GM21786 (cell line): ENCODE results near the gene IREB2.
A peak's percentile ranks its signal among the peaks of the same experiment; 100 is the strongest.
"Not testable (repeated sequence)": the region's sequence is repeated elsewhere in the genome, so short reads cannot be mapped to it uniquely, and the experiment has no call there.

Experiments used
- ATAC-seq: cut with Tn5 transposase; IDR thresholded peaks from one replicate; pipeline ENCODE4 v1.9.1; 2021; ENCODE audit not compliant: unreplicated experiment

Gene IREB2

DNA sequence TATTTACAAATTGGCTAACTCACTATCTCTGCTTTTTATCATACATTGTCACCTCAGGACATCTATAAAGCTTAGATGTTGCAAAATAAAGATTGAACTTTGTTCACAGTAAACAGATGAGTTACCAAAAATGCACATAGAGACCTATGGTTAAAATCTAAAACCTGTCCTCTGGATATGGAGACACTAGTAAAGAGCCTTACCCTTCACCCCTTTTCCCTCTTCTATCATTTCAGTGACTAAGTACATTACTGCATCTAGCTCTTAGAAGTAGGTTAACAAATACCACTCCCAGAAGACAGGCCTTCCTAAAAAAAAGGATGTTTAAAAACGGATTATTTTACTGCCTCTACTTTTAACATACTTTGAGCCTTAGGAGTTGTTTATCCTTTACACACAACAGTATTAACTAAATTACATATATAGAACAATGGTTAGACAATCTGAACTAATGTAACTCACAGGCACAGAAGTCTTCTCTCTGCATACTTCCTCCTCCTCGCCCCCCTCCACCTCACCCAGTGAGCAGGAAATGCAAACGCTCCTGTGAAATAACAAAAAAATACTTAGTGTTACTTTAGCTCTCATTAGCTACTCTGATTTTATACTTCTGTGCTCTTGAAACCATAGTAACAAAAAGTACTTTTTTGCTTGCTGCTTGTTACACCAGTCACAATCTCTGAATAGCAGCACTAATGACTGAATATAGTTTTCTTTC lies 23.3 kb downstream of the IREB2 start:
- ATAC-seq, result no peak

DNA sequence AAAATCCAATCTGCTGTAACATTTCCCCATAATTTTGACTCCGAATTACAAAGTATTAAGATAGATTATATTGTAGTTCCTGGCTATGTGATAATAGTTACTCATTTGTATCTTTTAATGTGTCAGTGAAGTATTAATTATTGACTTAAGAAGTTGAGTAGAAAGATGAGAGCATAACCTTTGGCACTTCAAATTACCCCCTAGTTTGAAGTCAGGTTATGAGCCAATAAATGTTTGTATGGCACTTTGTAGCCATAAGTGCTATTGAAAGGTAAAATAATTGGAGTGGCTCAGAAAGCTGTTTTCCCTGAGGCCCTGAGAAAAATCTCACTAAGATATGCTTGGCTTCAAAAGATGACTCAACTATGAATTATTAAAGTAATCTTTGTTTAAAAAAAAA lies 31.0 kb downstream of the IREB2 start:
- ATAC-seq, result no peak

DNA sequence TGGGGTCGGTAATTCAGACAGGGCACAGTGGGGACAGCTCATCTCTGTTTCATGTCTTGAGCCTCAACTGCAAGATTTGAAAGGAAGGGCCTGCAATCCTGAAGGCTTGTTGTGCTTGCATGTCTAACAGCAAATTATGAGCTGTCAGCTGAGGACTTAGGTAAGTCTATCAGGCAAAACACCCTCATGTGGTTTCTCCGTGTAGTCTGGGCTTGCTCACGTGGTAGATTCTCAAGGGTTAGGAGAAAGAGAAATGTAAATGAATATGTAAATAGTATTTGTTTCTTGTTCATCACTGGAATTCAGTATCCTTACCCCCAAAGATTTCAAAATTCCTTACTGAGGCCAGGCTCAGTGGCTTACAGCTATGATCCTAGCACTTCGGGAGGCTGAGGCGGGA lies 39.3 kb downstream of the IREB2 start:
- no peak for ATAC-seq

DNA sequence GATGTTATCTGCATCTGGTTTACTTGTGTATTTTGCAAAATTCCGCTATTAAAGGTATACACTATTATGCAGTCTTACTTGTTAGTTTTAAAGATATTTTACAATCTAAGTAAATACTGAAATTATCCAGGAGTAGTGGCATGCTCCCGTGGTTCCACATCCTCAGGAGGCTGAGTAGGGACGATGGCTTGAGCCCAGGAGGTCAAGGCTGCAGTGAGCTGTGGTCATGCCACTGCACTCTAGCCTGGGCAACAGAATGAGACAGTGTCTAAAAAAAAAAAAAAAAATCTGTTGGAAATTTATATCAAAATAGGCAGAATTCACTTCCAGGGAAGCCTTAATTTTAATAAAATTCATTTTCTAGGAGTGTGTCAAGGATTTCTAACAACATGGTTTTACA lies 41.6 kb downstream of the IREB2 start:
- no peak for ATAC-seq

DNA sequence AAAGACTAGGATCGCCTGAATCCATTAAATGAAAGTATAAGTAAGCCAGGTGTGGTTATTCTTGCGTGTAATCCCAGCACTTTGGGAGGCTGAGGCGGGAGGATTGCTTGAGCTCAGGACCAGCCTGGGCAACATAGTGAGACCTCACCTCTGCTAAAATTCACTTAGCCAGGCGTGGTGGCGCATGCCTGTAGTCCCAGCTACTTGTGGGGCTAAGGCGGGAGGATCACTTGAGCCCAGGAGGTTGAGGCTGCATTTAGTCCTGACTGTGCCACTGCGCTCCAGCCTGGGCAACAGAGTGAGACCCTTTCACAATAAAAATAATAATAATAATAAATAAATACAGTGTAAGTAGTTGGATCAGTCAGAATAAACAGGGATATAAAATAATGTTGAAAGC lies 43.9 kb downstream of the IREB2 start:
- ATAC-seq, result no peak

DNA sequence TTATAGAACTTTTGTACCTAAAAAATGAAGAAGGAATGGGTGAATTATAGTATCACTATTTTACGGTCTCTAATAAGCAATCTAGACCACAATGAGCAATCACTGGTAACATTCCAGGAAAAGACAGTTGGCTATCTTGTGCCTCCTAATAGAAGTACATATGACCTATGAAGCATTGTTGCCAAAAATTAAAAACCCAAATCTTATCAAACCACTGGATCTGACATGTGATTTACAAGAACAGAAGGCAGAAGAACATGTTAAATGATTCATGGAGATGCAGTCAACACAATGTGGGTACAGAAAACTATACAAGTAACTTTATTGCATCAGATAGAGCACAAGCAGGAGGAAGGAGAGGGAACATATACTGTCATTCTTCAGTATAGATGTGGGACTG lies 54.9 kb downstream of the IREB2 start:
- ATAC-seq, result no peak

DNA sequence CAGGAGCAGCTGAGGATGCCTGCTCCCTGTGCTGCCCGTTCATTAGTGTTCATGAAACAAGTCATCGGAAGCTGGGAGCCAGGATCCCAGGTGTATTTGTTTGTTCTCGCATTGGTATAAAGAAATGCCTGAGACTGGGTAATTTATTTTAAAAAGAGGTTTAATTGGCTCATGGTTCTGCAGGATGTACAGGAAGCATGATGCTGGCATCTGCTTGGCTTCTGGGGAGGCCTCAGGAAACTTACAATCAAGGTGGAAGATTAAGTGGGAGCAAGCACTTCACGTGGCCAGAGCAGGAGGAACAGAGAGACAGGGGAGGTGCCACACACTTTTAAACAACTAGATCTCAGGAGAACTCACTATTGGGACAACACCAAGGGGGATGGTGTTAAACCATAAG lies 63.8 kb downstream of the IREB2 start:
- no peak for ATAC-seq

DNA sequence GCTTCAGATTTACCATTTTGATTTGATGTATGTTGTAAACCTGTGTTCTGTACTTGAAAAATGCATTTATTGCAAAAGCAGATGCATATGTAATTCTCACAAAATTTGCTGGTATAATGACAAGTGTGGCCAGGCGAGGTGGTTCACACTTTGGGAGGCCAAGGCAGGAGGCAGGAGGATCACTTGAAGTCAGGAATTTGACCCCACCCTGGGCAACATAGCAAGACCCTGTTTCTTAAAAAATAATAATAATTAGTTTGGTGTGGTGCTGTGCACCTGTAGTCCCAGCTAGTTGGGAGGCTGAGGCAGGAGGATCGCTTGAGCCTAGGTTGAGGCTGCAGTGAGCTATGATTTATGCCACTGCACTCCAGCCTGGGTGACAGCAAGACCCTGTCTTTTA lies 64.6 kb downstream of the IREB2 start:
- no peak for ATAC-seq

DNA sequence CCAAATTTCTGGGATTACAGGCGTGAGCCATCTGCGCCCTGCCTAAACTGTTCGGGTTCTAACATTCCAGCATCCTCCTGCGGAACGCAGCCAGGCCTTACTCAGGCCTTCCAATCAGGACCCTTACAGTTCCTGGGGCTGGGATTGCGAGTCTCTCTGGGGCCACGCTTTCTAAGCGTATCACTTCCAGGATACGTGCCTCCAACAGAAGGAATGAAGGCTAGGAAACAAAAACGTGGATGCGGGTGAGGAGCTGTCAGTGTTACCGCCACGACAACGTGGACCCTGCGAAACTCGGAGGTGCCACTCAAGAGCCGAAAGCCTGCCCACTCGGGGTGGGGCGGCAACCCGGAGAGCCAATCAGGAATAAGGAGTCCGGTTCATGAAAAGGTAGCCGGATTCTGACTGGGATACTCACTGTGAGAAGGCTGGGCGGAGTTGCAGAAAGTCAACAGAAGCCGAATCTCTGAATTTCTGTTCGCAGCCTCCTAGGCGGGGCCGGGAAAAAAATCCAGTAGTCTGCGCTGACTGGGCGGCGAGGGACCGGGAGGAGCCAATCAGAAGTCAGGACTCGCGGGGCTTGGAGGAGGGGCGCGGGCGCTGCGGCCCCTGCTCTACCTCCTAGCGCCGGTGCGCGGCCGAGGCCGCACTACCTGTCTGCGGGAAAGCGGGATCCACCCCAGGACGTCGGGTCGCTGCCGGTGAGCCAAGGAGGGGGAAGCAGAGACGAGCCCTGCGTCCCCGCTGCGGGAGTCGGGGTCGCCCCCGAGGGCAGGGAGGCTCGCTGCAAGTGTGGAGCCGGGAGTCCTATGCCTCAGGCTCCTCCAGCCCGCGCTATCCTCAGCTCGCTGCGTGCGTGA lies 69.2 kb downstream of the IREB2 start, which contains the start of gene HYKK:
Gene HYKK (plus strand): TSS at position 607 of the 860 bp plus-strand sequence. CDS start 5,512 bp downstream, outside the sequence.
- ATAC-seq, result peak; percentile 83

DNA sequence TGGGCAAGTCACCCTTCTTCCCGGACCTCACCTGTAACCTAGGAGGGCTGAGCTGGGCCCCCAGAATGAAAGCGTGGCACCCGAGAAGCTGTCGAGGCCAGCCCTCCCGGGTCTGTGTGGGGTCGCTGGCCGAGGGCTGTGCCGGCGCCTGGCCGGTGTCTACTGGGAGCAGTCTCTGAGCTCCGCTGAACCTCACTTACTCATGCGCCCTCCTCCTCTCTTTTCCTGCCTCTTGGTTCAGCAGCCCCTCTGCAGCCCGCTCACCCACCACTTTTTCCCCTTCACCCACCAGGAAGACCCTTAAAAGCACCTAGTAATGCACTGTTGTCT lies 69.8 kb downstream of the IREB2 start:
- peak; percentile 8 for ATAC-seq

DNA sequence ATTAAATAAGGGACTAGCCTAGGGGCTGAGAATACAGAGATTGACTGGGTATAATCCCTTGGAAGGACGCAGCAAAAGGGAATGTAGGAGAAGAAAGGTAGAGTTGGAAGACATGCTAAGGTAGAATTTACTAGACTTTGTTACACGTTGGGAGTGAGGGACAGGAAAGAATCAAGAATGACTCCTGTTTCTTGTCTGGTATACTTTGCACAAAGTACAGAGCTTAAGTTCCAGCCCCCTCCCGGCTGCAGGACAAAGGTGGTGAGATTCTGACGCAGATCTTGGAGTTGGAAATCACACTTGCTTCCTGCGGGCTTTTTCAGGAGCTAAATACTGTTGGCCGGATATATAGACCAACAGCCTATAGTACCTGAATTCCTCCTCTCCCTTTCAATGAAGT lies 70.3 kb downstream of the IREB2 start:
- ATAC-seq, result no peak

DNA sequence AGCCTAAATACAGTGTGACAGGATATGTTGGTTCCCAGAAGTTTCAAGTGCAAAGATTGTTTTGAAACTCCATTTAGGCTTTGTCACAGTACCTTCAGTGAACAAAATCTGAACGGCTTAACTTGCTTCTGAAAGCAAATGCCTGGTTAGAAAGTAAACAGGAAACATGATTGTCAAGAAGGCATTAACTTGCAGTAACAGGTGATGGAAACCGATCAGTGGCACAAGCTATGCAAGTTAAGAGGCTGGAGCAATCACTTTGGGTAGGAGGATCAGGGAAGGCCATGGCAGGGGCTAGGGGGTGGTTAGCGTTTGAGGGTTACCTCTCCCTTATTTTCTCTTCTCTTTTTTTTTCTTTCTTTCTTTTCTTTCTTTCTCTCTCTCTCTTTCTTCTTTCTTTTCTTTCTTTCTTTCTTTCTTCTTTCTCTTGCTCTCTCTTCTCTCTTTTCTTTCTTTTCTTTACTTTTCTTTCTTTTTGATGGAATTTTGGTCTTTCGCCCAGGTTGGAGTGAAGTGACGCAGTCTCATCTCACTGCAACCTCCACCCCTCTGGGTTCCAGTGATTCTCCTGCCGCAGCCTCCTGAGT lies 71.8 kb downstream of the IREB2 start:
- no peak for ATAC-seq

DNA sequence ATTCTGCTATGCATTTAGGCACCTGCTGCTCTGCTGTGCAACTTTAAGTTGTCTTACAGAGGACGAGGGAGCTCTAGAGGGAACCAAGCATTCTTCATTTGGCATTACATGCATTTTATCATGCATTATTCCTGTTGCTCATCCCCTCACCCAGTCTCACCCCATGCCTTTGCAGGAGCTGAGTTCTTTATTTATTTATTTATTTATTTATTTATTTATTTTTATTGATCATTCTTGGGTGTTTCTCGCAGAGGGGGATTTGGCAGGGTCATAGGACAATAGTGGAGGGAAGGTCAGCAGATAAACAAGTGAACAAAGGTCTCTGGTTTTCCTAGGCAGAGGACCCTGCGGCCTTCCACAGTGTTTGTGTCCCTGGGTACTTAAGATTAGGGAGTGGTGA lies 82.0 kb downstream of the IREB2 start:
- ATAC-seq, result not testable (repeated sequence)

DNA sequence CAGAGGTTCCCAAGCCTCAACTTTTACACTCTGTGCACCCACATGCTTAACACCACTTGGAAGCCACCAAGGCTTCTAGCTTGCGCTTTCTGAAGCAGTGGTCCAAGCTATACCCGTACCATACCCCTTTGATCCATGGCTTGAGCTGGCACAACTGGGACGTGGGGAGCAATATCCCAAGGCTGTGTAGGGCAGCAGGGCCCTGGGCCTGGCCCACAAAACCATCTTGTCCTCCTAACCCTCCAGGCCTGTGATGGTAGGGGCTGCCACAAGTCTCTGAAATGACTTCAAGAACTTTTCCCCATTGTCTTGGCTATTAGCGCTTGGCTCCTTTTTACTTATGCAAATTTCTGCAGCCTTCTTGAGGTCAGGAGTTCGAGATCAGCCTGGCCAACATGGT lies 86.2 kb downstream of the IREB2 start:
- ATAC-seq, result no peak

DNA sequence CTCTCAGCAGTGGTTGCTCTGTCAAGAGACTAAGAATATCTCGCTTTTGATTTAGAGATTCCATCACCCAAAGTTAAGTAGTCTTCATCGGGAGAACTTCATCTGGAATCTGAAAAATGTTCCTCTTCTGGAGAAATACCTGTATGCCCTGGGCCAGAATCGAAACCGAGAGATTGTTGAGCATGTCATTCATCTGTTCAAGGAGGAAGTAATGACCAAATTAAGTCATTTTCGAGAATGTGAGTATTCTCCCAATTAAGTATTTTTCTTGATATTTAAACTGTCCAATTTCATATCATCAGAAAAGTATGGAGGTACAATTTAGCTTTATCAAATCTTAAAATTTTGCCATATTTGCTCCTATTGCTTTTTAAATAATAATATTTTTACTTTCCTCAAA lies 89.3 kb downstream of the IREB2 start:
- no peak for ATAC-seq

DNA sequence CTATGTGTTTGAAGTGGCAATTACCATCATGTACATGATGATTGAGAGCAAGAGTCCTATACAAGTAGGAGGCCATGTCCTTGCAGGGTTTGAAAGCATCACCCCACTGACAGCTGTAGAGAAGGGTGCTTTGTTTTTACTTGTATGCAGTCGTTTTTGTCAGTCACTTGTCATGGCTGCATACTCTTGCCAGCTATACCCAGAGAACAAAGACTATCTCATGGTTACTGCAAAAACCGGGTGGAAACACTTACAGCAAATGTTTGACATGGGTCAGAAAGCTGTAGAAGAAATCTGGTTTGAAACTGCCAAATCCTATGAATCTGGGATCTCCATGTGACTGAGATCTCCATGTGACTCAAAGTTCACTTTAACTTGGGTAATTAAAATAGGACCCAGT lies 95.3 kb downstream of the IREB2 start:
- no peak for ATAC-seq

DNA sequence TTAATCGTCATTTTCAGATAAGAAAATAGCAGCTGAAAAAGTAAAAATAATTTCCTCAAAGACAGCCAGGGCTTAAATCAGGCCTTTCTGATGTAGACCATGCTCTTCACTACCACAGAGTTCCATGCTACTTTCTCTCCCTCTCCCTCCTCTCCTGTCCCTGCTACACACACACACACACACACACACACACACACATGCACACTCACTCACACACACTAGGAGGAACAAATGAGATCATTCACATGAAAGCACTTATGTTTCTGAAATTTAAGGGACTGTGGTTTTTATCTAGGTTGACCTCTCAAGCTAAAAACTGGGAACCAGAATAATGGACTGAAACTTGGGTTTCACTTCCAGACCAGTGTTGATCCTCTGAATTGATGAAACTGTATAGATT lies 98.1 kb downstream of the IREB2 start:
- no peak for ATAC-seq

DNA sequence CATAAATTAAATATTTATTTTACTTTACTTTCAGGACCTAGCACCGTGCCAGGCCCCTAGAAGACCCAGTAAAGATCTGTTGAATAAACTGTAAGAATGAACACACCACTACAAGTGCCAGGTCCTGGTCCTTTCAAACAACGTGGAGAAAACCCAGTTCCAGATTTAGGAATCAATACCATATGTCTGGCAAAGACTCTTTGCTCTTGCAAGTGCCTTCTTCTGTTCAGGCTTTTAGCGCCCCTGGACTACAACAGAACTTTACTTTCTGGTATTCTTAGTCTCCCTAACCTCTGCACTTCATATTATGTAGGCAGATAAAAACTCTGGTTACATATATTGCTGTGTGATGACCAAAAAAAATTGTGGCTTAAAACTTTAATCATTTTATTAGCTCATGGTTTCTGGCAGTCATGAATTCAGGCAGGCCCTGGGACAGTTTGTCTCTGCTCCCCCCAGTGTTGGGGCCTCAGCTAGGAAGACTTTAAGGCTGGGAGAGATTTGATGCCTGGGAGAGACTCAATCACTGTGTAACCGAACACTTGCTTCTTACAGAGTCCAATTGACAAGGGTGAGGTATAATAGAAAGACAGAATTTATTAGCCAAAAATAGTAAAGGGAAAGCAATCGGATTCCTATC lies 99.4 kb downstream of the IREB2 start:
- ATAC-seq, result no peak

DNA sequence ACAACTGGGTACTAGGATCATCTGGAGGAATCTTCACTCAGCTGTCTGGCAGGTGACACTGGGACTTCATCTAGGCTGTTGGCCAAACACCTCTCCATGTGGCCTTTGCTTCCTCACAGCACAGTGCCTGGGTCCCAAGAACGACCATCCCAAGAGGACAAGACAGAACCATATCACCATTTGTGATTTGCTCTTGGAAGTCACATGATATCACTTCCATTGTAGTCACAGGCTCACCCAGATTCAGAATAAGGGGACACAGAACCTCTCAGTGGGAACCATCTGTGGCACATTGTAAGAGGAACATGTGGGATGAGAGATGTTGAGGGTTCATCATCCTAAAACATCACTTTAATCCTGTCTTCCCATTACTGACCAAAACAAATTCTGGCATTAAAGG lies 100.3 kb downstream of the IREB2 start:
- no peak for ATAC-seq

DNA sequence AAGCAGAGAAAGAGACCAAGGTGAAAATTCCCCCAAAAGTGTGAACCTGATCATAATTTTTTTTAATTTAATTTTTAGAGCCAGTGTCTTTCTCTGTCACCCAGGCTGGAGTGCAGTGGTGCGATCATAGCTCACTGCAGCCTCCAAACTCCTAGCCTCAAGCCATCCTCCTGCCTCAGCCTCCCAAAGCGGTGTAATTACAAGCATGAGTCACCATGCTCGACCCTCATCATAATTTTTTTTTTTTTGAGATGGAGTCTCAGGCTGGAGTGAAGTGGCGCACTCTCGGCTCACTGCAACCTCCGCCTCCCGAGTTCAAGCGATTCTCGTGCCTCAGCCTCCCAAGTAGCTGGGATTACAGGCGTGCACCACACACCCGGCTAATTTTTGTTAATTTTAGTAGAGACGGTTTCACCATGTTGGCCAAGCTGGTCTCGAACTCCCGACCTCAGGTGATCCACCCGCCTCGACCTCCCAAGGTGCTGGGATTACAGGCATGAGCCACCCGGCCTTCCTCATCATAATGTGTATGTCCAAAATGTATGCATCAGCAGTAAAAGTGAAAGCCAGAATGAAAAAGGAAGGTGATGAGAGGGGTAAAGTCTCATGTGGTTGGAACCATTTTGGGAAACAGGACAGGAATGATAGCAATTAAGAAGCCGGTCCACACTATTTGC lies 101.6 kb downstream of the IREB2 start:
- ATAC-seq, result not testable (repeated sequence)
